K562 (cell line): ENCODE results near the gene POLD3. TPM values are rescaled to one million over a fixed set of nuclear protein-coding genes. Genes with fewer than 3 reads are reported as not detected.
A peak's percentile ranks its signal among the peaks of the same experiment; 100 is the strongest.

ENCODE experiments used
- ATAC-seq: fragments of 200-7000 bp; cut with Tn5 transposase; 3 replicates; pipeline ENCODE4 v1.9.1; 2020; ENCODE audit warnings: moderate library complexity
- BruUV-seq: library from RNA; stranded (reverse); fragments of 400-500 nt; replicated peaks from 2 replicates; lab custom pipeline; 2021; lab: Mats Ljungman, UMichigan
- CTCF ChIA-PET: fragments of 300-600 bp; formaldehyde crosslinking; extraction: SDS; loops from one replicate; lab custom pipeline; 2021; ENCODE audit warnings: low intra/inter-chr PET ratio; lab: Yijun Ruan, JAX
- POLR2A ChIA-PET: fragments of 300-600, 350-650 bp; sonication (Branson Sonifier 250); formaldehyde crosslinking; extraction: SDS; loops from one replicate; lab custom pipeline; 2021; ENCODE audit warnings: antibody characterized with exemption, inconsistent platforms; lab: Yijun Ruan, JAX
- DNase-seq, 4 experiments: peaks; one replicate each; pipeline versions ENCODE4 v3.0.0 to v3.0.0-alpha.2; 2011 to 2018; ENCODE audit warnings: low spot score in 3 of 4, mixed read lengths in 3 of 4; ENCODE audit errors: extremely low read depth in 1 of 4
- FAIRE-seq: peaks from 2 replicates; lab custom pipeline; 2011; peaks lifted over from hg19 to GRCh38; lab: Jason Lieb, UNC
- H2AFZ ChIP-seq: 2 replicates; pipeline ENCODE4 v1.6.0; 2011; ENCODE audit warnings: low read depth, low read length, control low read depth, inconsistent platforms
- H3K27ac ChIP-seq: fragments of 200-600 bp; 3 replicates; pipeline ENCODE4 v1.8.0; 2011; ENCODE audit warnings: low read depth, mild to moderate bottlenecking, control low read depth, inconsistent platforms, low read length, moderate library complexity, mixed read lengths; ENCODE audit errors: extremely low read depth
- H3K27me3 ChIP-seq, 2 experiments: fragments of 300-600 bp in 1 of 2; 2 replicates in 1 of 2; 3 replicates in 1 of 2; pipeline versions ENCODE4 v1.6.0 to v1.8.0; 2011; ENCODE audit warnings: inconsistent platforms in 2 of 2, low read length in 2 of 2, mild to moderate bottlenecking in 1 of 2, mixed read lengths in 1 of 2, moderate library complexity in 1 of 2; ENCODE audit not compliant: control insufficient read depth in 2 of 2, insufficient read depth in 2 of 2
- H3K36me3 ChIP-seq: fragments of 300-600 bp; 3 replicates; pipeline ENCODE4 v1.8.0; 2011; ENCODE audit warnings: mild to moderate bottlenecking, low read length, inconsistent platforms; ENCODE audit not compliant: control insufficient read depth, insufficient read depth
- H3K4me1 ChIP-seq, 2 experiments: fragments of 200-600 bp in 1 of 2; replicated peaks in 1 of 2; 2 replicates in 1 of 2; 3 replicates in 1 of 2; pipeline versions ENCODE4 v1.5.1 to v1.8.0; 2011; ENCODE audit warnings: inconsistent platforms in 2 of 2, low read length in 2 of 2, mild to moderate bottlenecking in 1 of 2, mixed read lengths in 1 of 2, moderate library complexity in 1 of 2; ENCODE audit not compliant: control insufficient read depth in 2 of 2, insufficient read depth in 2 of 2
- H3K4me2 ChIP-seq: 2 replicates; pipeline ENCODE4 v1.6.1; 2011; ENCODE audit warnings: low read length, control low read depth, inconsistent platforms, mixed read lengths; ENCODE audit not compliant: insufficient read depth
- H3K4me3 ChIP-seq: fragments of 200-600 bp; sonication (generic), shearing (Covaris generic); 2 replicates; pipeline ENCODE4 v1.5.1; 2016; ENCODE audit warnings: control low read depth, inconsistent platforms
- H3K79me2 ChIP-seq: fragments of 200-600 bp; 3 replicates; pipeline ENCODE4 v1.8.0; 2011; ENCODE audit warnings: low read length, inconsistent platforms; ENCODE audit not compliant: control insufficient read depth, insufficient read depth
- H3K9ac ChIP-seq, 2 experiments: 2 replicates each; pipeline versions ENCODE4 v1.6.0 to v1.6.1; 2011; ENCODE audit warnings: low read depth in 2 of 2, low read length in 2 of 2, control low read depth in 1 of 2, inconsistent platforms in 1 of 2, mild to moderate bottlenecking in 1 of 2, mixed read lengths in 1 of 2; ENCODE audit not compliant: insufficient read depth in 1 of 2
- H3K9me1 ChIP-seq: one replicate; pipeline ENCODE4 v1.6.0; 2011; ENCODE audit warnings: inconsistent platforms, mild to moderate bottlenecking, low read length, moderate library complexity; ENCODE audit not compliant: control insufficient read depth, insufficient read depth
- H3K9me3 ChIP-seq: replicated peaks from 2 replicates; pipeline ENCODE4 v1.5.1; 2011; ENCODE audit warnings: low read depth, low read length, inconsistent platforms; ENCODE audit not compliant: control insufficient read depth, insufficient read depth
- H4K20me1 ChIP-seq: replicated peaks from 2 replicates; pipeline ENCODE4 v1.6.1; 2011; ENCODE audit warnings: low read length, inconsistent platforms, mixed read lengths; ENCODE audit not compliant: control insufficient read depth, insufficient read depth
- FOXJ2 ChIP-seq: fragments of 200-800 bp; sonication (Bioruptor generic); IDR thresholded peaks from 2 replicates; pipeline ENCODE4 v1.6.1; 2016; ENCODE audit warnings: missing genetic modification characterization, missing compliant biosample characterization
- NKRF ChIP-seq: fragments of 450-650 bp; IDR thresholded peaks from 2 replicates; pipeline ENCODE4 v1.6.1; 2016; ENCODE audit warnings: borderline replicate concordance
- PHF8 ChIP-seq: fragments of 200-600 bp; sonication (generic); IDR thresholded peaks from 2 replicates; pipeline ENCODE4 v1.6.1; 2012; ENCODE audit warnings: mixed run types, mild to moderate bottlenecking, inconsistent platforms, low read length, moderate library complexity, borderline replicate concordance
- THRAP3 ChIP-seq: fragments of 450-650 bp; IDR thresholded peaks from 2 replicates; pipeline ENCODE4 v1.6.1; 2016; ENCODE audit warnings: mild to moderate bottlenecking, inconsistent platforms, borderline replicate concordance
- TRIM24 ChIP-seq, 2 experiments: fragments of 450-650 bp; IDR thresholded peaks; 2 replicates each; pipeline ENCODE4 v1.6.1; 2016
- YY1 ChIP-seq, 3 experiments: IDR thresholded peaks; 2 replicates each; pipeline ENCODE4 v1.6.1; 2011; ENCODE audit warnings: low read length in 2 of 3, mild to moderate bottlenecking in 2 of 3, moderate library complexity in 2 of 3, borderline replicate concordance in 1 of 3, control low read depth in 1 of 3, low read depth in 1 of 3; ENCODE audit not compliant: insufficient read depth in 3 of 3, insufficient replicate concordance in 2 of 3, control insufficient read depth in 1 of 3, insufficient read length in 1 of 3; ENCODE audit errors: extremely low read depth in 1 of 3
- ZNF134 ChIP-seq: fragments of 250-450 bp; sonication (Bioruptor Pico); conservative IDR thresholded peaks from 2 replicates; pipeline ENCODE4 v1.4.0; 2020
- ZNF324 ChIP-seq: fragments of 250-450 bp; sonication (Bioruptor Pico); IDR thresholded peaks from 2 replicates; pipeline ENCODE4 v1.4.0; 2020; ENCODE audit warnings: mild to moderate bottlenecking
- WGBS: fragments of 100-300 bp; shearing (Covaris generic); methylation state at CpG from one replicate; pipeline ENCODE4 v1.1.6; 2016; ENCODE audit warnings: low coverage, mixed read lengths; ENCODE audit not compliant: insufficient coverage; ENCODE audit errors: missing lambda C conversion rate; 5-methylcytosine and 5-hydroxymethylcytosine counted together
- in situ Hi-C: fragments of 300-500 bp; cut with MboI; formaldehyde crosslinking; loops from 4 replicates; pipeline ENCODE4 v1.15.0; 2018; ENCODE audit warnings: inconsistent platforms, mixed read lengths
- intact Hi-C: fragments of 100-400 bp; cut with micrococcal nuclease; formaldehyde crosslinking; loops from 2 replicates; pipeline ENCODE4 v1.14.2; 2022
- polyA plus RNA-seq, 8 experiments: library from polyadenylated mRNA; depleted of rRNA in 4 of 8; stranded (reverse) in 5 of 8; unstranded in 3 of 8; fragments of >200 nt; fragmentation: Nextera tagmentation in 2 of 8; fragmentation: Illumina TruSeq in 1 of 8; extraction: Ambion mirVana in 2 of 8; extraction: Trizol in 1 of 8; gene quantifications; 2 replicates each; pipeline versions ENCODE4 v1.2.1 to v1.2.3, GENCODE V29; 2011 to 2014; ENCODE audit warnings: inconsistent platforms in 1 of 8, missing spikeins in 1 of 8
- total RNA-seq, 7 experiments: library from RNA; depleted of rRNA in 6 of 7; stranded (reverse); fragments of >200 nt in 6 of 7; fragmentation: Illumina TruSeq in 2 of 7; extraction: Trizol in 2 of 7; gene quantifications; 2 replicates each; pipeline versions ENCODE4 v1.2.1 to v1.2.3, GENCODE V29; 2011 to 2021; ENCODE audit warnings: low replicate concordance in 1 of 7
- TF ChIP-seq, protein P1 (sequence below): IDR thresholded peaks from 2 replicates; pipeline ENCODE4 v1.6.1; 2016; ENCODE audit warnings: missing genetic modification characterization, missing compliant biosample characterization

The POLD3 gene
- total and polyA plus RNA-seq, 9 of the 15 experiments (the other 6 are each of a cell fraction or from before 2014, with no cell fraction given) = 10.6 to 40.1 (median 24.6) TPM

DNA sequence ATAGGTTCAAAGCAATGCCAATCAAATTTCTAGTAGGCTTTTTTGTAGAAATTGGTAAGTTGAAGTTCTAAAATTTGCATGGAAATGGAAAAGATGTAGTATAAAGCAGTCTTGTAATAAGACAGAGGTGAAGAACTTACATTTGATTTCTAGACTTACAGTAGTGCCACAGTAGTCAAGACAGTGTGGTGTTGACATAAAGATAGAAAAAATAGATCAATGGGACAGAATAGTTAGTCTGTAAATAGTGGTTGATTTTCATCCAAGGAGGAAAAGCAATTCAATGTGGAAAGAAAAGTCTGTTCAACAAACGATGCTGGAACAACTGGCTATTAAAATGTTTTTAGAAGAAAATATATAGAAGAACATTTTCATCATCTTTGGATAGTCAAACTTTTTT lies 70.9 kb downstream of the POLD3 start:
- Histone ChIP-seq H3K4me3 (no peak overlapping the region), H3K9ac (no peak overlapping the region), H3K9me3 (no peaks in the 10 kb centered on the region), H3K27ac (no peak overlapping the region), H3K9me1 (no peaks in the 10 kb centered on the region), H3K27me3 (no peaks in the 10 kb centered on the region), H3K79me2 (no peaks in the 10 kb centered on the region), H4K20me1 (no peaks in the 10 kb centered on the region), H3K4me1 (no peaks in the 10 kb centered on the region), H3K4me2 (no peak overlapping the region), H3K36me3 (no peaks in the 10 kb centered on the region)
- intact Hi-C loops = no loop called here
- ChIA-PET POLR2A (no interaction called here), CTCF (no interaction called here)
- WGBS = 8% methylated on average over 1 of the region's 1 CpG
- in situ Hi-C loops = no loop called here
- DNase-seq (no peak), ATAC-seq (no peak), FAIRE-seq (no peak)
- no TSS peak for BruUV-seq
- TF ChIP-seq ZNF134 (CRISPR knock-in tag) = no peak
- TF ChIP-seq PHF8 = no peak
- TF ChIP-seq, all 486 proteins: peak for 0
- H2AFZ ChIP-seq = no peak overlapping the region

GRCh38 chr11:74669211-74670160 lies 77.1 kb downstream of the POLD3 start:
- H2AFZ ChIP-seq = no peak overlapping the region
- FAIRE-seq (no peak), DNase-seq (no peak), ATAC-seq (no peak)
- ChIA-PET CTCF (no interaction called here), POLR2A (interaction anchor here (0.8 kb wide), 1 partner anchor 11 kb away, joined by 4 read pairs; no protein-coding TSS in a partner anchor)
- H3K9ac ChIP-seq = 0 out of 4 replicates have a peak overlapping the region, but pooled peaks of 1 of the 2 experiments have one; percentile 41
- H3K9me1 ChIP-seq = no peaks in the 10 kb centered on the region
- H3K36me3 ChIP-seq = no peaks in the 10 kb centered on the region
- WGBS = 64% methylated on average over 17 of the region's 17 CpGs
- in situ Hi-C loops = no loop called here
- no peak overlapping the region for H3K27ac ChIP-seq
- BruUV-seq = no TSS peak
- H3K9me3 ChIP-seq = no peaks in the 10 kb centered on the region
- H4K20me1 ChIP-seq = no peaks in the 10 kb centered on the region
- H3K4me2 ChIP-seq = no peak overlapping the region
- intact Hi-C loops = no loop called here
- H3K4me1 ChIP-seq = peaks cover 13 to 16% of the 10 kb centered on the region in 2 experiments
- H3K4me3 ChIP-seq = no peak overlapping the region
- H3K27me3 ChIP-seq = no peaks in the 10 kb centered on the region
- H3K79me2 ChIP-seq = no peaks in the 10 kb centered on the region
- TF ChIP-seq THRAP3 (no peak), ZNF324 (CRISPR knock-in tag) (no peak), TRIM24 (IDR thresholded peaks at IDR 0.05) (no peak), NKRF (no peak), FOXJ2 (tag) (no peak), YY1 (IDR thresholded peaks at IDR 0.05; ENCODE audit: borderline replicate concordance in 1 of 3, control insufficient read depth in 1 of 3, extremely low read depth in 1 of 3, insufficient read depth in 3 of 3, insufficient read length in 1 of 3, insufficient replicate concordance in 2 of 3, low read depth in 1 of 3, low read length in 2 of 3) (no peak)
- TF ChIP-seq, protein P1, sequence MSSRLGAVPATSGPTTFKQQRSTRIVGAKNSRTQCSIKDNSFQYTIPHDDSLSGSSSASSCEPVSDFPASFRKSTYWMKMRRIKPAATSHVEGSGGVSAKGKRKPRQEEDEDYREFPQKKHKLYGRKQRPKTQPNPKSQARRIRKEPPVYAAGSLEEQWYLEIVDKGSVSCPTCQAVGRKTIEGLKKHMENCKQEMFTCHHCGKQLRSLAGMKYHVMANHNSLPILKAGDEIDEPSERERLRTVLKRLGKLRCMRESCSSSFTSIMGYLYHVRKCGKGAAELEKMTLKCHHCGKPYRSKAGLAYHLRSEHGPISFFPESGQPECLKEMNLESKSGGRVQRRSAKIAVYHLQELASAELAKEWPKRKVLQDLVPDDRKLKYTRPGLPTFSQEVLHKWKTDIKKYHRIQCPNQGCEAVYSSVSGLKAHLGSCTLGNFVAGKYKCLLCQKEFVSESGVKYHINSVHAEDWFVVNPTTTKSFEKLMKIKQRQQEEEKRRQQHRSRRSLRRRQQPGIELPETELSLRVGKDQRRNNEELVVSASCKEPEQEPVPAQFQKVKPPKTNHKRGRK (tag) = no peak
